GM12872 (cell line): Measurements from ENCODE around the gene IRX5.

Source experiments
- TF ChIP-seq, protein P1 (sequence below): IDR thresholded peaks from 3 replicates; pipeline ENCODE4 v1.5.1; 2011; ENCODE audit warnings: low read depth, mild to moderate bottlenecking, low read length, moderate library complexity; ENCODE audit not compliant: insufficient read depth

The IRX5 gene

DNA sequence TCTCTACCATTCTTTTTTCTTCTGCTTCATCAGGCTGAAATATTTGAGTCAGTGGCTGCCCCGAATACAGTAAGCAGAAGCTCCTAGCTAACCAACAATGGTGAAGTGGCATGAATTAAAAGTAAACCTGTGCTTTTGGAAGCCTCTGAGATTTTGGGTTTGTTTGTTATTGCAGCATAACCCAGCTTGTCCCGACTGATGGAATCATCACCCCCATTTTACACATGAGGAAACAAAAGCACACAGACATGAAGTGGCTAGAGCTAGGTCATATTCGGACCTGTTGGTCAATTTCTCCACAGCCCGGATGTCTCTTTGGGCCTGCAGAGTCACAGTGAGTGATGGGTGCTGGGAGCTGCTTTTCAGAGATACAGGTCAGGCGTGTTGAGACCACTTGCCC, 39.4 kb downstream of the IRX5 start:
- TF ChIP-seq, protein P1, sequence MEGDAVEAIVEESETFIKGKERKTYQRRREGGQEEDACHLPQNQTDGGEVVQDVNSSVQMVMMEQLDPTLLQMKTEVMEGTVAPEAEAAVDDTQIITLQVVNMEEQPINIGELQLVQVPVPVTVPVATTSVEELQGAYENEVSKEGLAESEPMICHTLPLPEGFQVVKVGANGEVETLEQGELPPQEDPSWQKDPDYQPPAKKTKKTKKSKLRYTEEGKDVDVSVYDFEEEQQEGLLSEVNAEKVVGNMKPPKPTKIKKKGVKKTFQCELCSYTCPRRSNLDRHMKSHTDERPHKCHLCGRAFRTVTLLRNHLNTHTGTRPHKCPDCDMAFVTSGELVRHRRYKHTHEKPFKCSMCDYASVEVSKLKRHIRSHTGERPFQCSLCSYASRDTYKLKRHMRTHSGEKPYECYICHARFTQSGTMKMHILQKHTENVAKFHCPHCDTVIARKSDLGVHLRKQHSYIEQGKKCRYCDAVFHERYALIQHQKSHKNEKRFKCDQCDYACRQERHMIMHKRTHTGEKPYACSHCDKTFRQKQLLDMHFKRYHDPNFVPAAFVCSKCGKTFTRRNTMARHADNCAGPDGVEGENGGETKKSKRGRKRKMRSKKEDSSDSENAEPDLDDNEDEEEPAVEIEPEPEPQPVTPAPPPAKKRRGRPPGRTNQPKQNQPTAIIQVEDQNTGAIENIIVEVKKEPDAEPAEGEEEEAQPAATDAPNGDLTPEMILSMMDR, result no peak

DNA sequence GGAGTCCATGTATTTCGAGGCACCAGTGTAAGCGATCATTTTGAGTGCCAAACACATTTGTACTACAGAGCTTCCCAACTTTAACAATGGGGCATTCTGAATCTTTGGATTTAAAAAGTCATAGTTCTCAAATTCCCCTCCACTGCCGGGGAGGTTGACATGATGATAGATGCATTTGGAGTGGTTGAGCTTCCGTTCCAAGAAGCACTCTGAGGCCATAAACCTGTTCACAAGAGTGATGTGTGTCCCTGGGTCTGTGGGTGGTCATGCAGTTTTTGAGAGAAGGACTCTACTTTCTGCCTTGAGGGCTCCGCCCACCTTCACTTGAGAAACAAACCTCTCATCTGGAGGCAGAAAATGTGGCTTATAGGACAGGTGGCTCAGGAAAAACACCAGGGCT, 43.7 kb downstream of the IRX5 start:
- TF ChIP-seq, protein P1, result no peak

DNA sequence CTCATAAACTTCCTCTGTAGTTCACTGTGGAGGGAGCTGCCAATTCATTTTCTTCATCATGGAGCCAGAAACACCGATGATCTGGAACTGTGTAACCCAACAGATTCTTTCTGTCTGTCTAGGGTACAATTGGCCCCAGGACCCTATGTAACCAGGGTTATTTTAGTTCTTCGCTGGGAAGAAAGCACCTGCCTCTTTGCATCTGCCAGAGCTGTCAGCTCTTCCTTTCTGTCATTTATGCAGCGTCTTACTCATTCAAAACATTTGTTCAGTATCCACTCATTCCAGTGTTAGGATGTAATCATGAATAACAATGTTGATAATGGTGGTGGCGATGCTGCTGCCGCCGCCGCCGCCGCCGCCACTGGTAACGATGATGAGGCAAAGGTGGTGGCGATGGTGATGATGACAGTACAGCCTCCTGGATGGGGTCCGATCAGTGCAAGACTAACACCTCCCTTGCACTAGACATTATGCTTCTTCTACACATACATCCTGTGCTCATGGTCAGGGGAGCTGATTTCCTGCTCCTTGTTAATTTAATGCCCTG, 46.1 kb downstream of the IRX5 start:
- TF ChIP-seq, protein P1, result no peak

DNA sequence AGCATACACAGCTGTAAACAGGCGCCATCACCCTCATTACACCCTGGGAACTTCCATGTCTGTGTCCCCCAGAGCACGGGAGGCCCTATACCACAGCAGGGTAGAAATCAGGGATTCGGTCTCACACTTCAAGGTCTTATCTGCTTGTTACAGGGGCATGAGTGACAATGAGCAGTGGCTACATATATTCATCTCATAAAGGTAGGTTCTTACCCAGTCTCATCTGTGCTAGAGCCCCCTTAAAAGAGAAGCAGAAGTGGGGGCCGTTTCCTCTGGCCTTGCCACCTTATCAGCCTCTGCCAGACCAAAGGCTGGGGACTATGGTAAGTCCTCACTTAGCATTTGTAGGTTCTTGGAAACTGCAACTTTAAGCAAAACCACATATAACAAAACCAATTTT, 46.5 kb downstream of the IRX5 start:
- TF ChIP-seq, protein P1, result no peak

DNA sequence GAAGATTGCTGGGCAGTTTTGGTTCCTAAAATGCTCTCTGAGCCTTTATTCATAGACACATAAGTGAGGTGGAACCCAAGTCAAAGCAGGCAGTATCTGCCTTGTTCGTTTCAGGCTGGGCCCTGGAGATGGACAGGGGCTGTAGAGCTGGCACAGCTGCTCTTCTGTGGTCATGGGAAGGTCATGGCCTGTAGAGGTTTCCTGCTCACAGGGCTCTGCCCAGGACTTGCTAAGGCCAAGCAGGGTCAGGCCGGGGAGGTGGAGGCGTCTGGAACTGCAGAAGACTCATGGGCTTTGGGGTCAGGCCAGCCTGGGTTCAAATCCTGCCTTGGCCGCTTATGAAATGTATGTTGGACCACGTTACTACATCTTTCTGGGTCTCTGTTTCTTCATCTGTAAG, 50.2 kb downstream of the IRX5 start:
- TF ChIP-seq, protein P1, result no peak
